Fibroblast of skin of right quadriceps (primary cell): ENCODE results near the gene NDUFB7.

Experiments used
- DNase-seq: peaks from one replicate; pipeline ENCODE4 v3.0.0-alpha.2; 2013

NDUFB7 gene

GRCh38 chr19:14519245-14519859, 52.5 kb downstream of the NDUFB7 start:
- DNase-seq: no peak

DNA sequence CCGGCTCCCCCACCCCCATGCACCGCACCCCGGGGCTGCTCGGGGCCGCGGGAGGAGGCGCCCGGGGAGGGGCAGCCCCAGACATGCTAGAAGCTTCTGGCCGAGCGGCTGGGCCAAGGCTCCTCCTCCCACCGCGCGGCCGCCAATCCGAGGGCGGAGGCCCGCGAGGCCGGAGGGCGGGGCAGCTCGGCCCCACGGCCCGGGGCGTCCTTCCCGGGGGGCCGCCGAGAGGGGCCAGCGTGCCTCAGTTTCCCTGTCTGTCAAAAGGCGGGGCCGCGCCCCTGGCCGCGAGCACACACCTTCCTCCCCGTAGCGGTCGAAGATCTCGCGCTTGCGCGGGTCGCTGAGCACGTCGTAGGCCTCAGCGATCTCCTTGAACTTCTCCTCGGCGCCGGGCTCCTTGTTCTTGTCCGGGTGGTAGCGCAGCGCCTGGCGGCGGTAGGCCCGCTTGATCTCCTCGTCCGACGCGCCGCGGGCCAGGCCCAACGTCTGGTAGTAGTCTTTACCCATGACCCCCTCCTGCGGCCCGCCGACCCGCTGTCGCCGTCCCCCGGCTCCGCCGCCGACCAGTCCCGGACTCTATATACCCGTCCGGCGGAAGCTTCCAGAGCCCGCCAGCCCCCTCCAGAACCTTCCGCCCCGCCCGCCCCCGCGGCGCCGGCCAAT, 53.9 kb downstream of the NDUFB7 start, which contains the start of gene DNAJB1:
Gene DNAJB1 (minus strand): TSS at position 558 of the 666 bp plus-strand sequence. CDS start 48 bp downstream, at position 510.
- peak; percentile 76 for DNase-seq

GRCh38 chr19:14517446-14517839, 54.4 kb downstream of the NDUFB7 start:
- DNase-seq: no peak

- DNase-seq: no peak
Observed at GRCh38 chr19:14516746-14517438, 55.0 kb downstream of the NDUFB7 start.
